ENCODE results near the gene TEAD1. TPM values are rescaled to one million over a fixed set of nuclear protein-coding genes. Genes with fewer than 3 reads are reported as not detected.

The TEAD1 gene
- total and polyA plus RNA-seq, 7 donors = 3.2 to 200 (median 155) TPM

DNA sequence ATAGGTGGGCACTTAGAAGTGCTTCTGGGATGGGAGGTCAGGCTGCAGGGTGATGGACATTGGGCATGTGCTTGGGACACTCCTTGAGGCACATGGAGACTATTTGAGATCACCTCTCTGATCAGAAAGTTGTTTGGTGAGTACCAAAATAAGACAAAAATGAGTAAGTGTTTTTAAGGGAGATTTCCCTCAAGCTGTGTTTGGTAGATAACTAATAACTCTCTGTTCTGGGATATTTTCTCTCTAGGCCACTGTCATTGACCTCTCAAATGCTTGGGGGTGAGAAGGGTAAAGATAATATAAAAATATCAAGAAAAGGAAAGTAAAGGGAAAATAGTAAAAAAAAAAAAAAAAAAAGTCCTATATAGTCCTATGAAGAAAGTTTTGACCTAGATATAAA, 117.8 kb downstream of the TEAD1 start:
- H3K4me1 ChIP-seq = peaks cover 0 to 34% (median 18%) of the 10 kb centered on the region in 4 donors
- no peaks in the 10 kb centered on the region for H3K9me3 ChIP-seq
- no peaks in the 10 kb centered on the region for H3K27me3 ChIP-seq
- H3K36me3 ChIP-seq = no peaks in the 10 kb centered on the region
- no peak overlapping the region for H3K4me3 ChIP-seq
- peak overlapping the region in 2 of 4 donors; percentile 43 to 56 for H3K27ac ChIP-seq
- TF ChIP-seq EP300 (IDR thresholded peaks at IDR 0.05) = no peak
- no peak for TF ChIP-seq POLR2A (IDR thresholded peaks at IDR 0.05)
- no peak for TF ChIP-seq POLR2AphosphoS5 (IDR thresholded peaks at IDR 0.05)
- DNase-seq = no peak
- intact Hi-C loops (cut with DNase I) = no loop called here

DNA sequence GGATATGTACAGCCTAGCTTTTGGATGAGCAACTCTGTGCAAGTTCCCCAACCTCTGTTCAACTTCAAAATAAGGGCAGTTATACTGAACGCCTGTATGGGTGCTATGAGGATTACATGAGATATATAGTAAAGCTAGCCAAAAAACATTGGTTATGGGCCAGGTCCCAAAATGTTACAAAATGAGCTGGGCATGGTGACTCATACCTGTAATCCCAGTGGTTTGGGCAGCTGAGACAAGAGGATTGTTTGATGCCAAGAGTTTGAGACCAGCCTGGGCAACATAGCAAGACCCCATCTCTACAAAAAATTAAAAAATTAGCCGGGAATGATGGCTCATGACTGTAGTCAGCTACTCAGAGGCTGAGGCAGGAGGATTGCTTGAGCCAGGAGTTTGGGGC, 118.4 kb downstream of the TEAD1 start:
- no peaks in the 10 kb centered on the region for H3K36me3 ChIP-seq
- no peaks in the 10 kb centered on the region for H3K9me3 ChIP-seq
- DNase-seq = no peak
- intact Hi-C loops (cut with DNase I) = no loop called here
- H3K27me3 ChIP-seq = no peaks in the 10 kb centered on the region
- peak overlapping the region in 3 of 4 donors; percentile 24 to 56 (median 43) for H3K27ac ChIP-seq
- 71 to 92% methylated on average over 2 of the region's 2 CpGs for WGBS, 2 donors
- peaks cover 0 to 34% (median 18%) of the 10 kb centered on the region in 4 donors for H3K4me1 ChIP-seq
- TF ChIP-seq POLR2AphosphoS5 (IDR thresholded peaks at IDR 0.05) = peak in 2 of 4 donors; percentile 20 to 34
- TF ChIP-seq, protein P1, sequence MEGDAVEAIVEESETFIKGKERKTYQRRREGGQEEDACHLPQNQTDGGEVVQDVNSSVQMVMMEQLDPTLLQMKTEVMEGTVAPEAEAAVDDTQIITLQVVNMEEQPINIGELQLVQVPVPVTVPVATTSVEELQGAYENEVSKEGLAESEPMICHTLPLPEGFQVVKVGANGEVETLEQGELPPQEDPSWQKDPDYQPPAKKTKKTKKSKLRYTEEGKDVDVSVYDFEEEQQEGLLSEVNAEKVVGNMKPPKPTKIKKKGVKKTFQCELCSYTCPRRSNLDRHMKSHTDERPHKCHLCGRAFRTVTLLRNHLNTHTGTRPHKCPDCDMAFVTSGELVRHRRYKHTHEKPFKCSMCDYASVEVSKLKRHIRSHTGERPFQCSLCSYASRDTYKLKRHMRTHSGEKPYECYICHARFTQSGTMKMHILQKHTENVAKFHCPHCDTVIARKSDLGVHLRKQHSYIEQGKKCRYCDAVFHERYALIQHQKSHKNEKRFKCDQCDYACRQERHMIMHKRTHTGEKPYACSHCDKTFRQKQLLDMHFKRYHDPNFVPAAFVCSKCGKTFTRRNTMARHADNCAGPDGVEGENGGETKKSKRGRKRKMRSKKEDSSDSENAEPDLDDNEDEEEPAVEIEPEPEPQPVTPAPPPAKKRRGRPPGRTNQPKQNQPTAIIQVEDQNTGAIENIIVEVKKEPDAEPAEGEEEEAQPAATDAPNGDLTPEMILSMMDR (IDR thresholded peaks at IDR 0.05) = no peak
- TF ChIP-seq EP300 (IDR thresholded peaks at IDR 0.05) = no peak
- TF ChIP-seq POLR2A (IDR thresholded peaks at IDR 0.05) = no peak
- H3K4me3 ChIP-seq = no peak overlapping the region

DNA sequence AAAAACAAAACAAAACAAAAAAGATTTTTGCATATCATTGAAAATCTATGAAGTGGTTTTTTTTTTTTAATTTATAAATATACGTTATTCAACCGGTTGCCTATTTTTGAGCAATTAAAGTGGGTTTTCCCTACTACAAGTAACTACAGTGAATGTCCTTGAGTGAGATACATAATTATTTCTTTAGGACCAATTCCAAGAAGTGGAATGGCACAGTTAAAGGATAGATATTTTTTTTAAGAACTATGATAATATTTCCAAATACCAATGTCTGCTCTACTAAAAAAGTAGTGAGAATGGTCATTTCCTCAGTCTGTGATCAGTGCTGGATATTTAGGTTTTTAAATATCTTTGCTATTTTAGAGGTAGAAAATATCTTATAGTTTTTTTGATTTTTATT, 118.8 kb downstream of the TEAD1 start:
- Histone ChIP-seq H3K27me3 (no peaks in the 10 kb centered on the region), H3K36me3 (no peaks in the 10 kb centered on the region), H3K4me1 (peaks cover 0 to 35% (median 17%) of the 10 kb centered on the region in 4 donors), H3K27ac (peak overlapping the region in 3 of 4 donors; percentile 24 to 56 (median 43)), H3K9me3 (no peaks in the 10 kb centered on the region), H3K4me3 (no peak overlapping the region)
- intact Hi-C loops (cut with DNase I) = no loop called here
- WGBS, 2 donors = 90 to 94% methylated on average over 2 of the region's 2 CpGs
- TF ChIP-seq POLR2AphosphoS5 (IDR thresholded peaks at IDR 0.05) = no peak
- TF ChIP-seq EP300 (IDR thresholded peaks at IDR 0.05) = no peak
- TF ChIP-seq, protein P1 (IDR thresholded peaks at IDR 0.05) = no peak
- no peak for TF ChIP-seq POLR2A (IDR thresholded peaks at IDR 0.05)
- DNase-seq = no peak

DNA sequence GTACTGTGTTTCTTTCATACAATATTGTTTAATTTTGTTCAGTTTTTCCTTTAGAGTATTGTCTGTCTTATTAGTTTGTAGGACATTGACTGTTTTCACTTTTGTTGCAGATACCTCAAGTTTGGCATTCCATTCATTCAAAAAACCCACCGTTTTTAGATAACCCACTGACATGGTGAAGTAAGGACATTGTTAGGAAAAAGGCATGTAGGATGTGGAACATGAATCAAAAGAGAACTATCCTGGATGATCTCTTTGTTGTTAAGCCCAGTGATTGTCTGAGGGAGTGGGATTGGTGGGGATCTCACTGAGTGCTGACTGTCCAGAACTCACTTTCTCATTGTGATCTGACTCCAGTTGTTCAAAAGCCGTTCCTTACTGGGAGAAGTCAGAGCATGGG, 119.3 kb downstream of the TEAD1 start:
- Histone ChIP-seq H3K4me3 (no peak overlapping the region), H3K36me3 (no peaks in the 10 kb centered on the region), H3K27me3 (no peaks in the 10 kb centered on the region), H3K4me1 (peaks cover 0 to 38% (median 20%) of the 10 kb centered on the region in 4 donors), H3K27ac (peak overlapping the region in 2 of 4 donors; percentile 34 to 43), H3K9me3 (no peaks in the 10 kb centered on the region)
- WGBS, 2 donors = 78 to 89% methylated on average over 2 of the region's 2 CpGs
- DNase-seq = no peak
- intact Hi-C loops (cut with DNase I) = no loop called here
- no peak for TF ChIP-seq EP300 (IDR thresholded peaks at IDR 0.05)
- TF ChIP-seq POLR2AphosphoS5 (IDR thresholded peaks at IDR 0.05) = no peak
- TF ChIP-seq, protein P1 (IDR thresholded peaks at IDR 0.05) = no peak
- TF ChIP-seq POLR2A (IDR thresholded peaks at IDR 0.05) = no peak

DNA sequence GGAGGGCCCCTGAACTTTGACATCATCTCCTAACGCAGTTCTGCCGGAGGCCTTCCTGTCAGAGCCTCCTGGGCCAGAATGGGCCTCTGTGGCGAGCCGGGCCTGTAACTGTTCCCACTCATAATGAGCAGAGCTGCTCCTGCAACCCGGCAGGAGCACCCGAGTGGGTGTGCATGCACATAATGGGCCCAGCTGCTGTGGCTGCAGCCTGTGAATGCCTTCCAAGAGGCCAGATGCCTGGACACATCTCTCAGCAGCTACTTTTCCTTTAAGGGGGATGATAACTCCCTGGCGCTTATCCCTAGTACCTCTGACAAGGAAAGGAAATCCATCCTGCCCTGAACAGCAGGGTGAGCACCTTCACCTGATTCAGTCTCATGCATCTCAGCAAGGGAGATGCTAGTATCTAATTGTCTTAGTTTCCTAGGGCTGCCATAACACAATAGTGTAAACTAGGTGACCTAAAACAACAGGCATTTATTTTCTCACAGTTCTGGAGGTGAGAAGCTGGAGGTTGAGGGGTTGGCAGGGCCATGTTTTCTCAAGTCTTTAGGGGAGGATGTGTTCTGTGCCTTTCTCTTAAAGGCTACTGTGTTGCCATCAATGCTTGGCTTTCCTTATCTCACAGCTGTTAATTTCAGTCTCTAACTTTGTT, 120.5 kb downstream of the TEAD1 start:
- Histone ChIP-seq H3K4me3 (no peak overlapping the region), H3K36me3 (no peaks in the 10 kb centered on the region), H3K27ac (peak overlapping the region in 3 of 4 donors; percentile 10 to 34 (median 13)), H3K27me3 (no peaks in the 10 kb centered on the region), H3K9me3 (no peaks in the 10 kb centered on the region), H3K4me1 (peaks cover 0 to 38% (median 27%) of the 10 kb centered on the region in 4 donors)
- no peak for DNase-seq
- intact Hi-C loops (cut with DNase I) = no loop called here
- TF ChIP-seq, protein P1 (IDR thresholded peaks at IDR 0.05) = no peak
- TF ChIP-seq POLR2A (IDR thresholded peaks at IDR 0.05) = no peak
- TF ChIP-seq POLR2AphosphoS5 (IDR thresholded peaks at IDR 0.05) = no peak
- TF ChIP-seq EP300 (IDR thresholded peaks at IDR 0.05) = no peak
- WGBS, 2 donors = 84 to 87% methylated on average over 7 of the region's 7 CpGs
